Brain microvascular endothelial cell (primary cell): ENCODE data around the gene SMAP1.

ENCODE experiments used
- DNase-seq: peaks from one replicate; pipeline ENCODE4 v3.0.0-alpha.2; 2020
- H3K27ac ChIP-seq: fragments of 250-450 bp; sonication (Bioruptor Pico); 2 replicates; pipeline ENCODE4 v1.5.1; 2020; ENCODE audit warnings: mild to moderate bottlenecking, moderate library complexity
- H3K27me3 ChIP-seq: fragments of 250-450 bp; sonication (Bioruptor Pico); replicated peaks from 2 replicates; pipeline ENCODE4 v1.5.1; 2020; ENCODE audit warnings: mild to moderate bottlenecking
- H3K36me3 ChIP-seq: fragments of 250-450 bp; sonication (Bioruptor Pico); replicated peaks from 2 replicates; pipeline ENCODE4 v1.5.1; 2020; ENCODE audit warnings: mild to moderate bottlenecking
- H3K4me3 ChIP-seq: 2 replicates; pipeline ENCODE4 v1.5.1; 2011; ENCODE audit warnings: low read depth, mild to moderate bottlenecking, control low read depth, low read length, moderate library complexity
- CTCF ChIP-seq: IDR thresholded peaks from 2 replicates; pipeline ENCODE4 v1.5.1; 2011; ENCODE audit warnings: low read depth, mild to moderate bottlenecking, moderate library complexity, low read length, control low read depth, inconsistent platforms; ENCODE audit errors: missing control alignments
- in situ Hi-C: cut with HindIII; loops from 2 replicates; pipeline ENCODE4 v1.10.0; 2017; ENCODE audit warnings: low sequenced_read_pairs, low pct_ligation_motif_present

The SMAP1 gene

DNA sequence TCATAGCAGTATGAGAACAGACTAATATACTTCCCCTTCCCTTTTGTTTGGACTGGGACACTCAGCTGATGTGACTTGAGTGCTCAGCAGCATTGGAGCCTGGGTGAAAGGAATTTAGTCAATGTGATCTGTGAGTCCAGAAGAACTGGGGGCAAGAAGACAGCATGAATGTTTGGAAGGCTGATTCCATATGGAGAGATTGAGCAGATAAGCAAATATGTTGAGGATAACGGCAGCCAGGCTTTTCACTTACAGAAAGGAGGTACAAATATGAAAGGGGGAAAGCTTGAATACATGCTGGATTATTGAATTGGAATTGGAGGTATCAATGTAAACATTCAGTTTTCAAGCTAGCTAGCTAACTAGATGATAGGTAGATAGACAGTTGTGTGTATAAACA lies 37.8 kb upstream of the SMAP1 start:
- no peak for DNase-seq
- no peak overlapping the region for H3K4me3 ChIP-seq
- H3K36me3 ChIP-seq, result no peaks in the 10 kb centered on the region
- H3K27ac ChIP-seq, result no peak overlapping the region
- H3K27me3 ChIP-seq, result no peaks in the 10 kb centered on the region
- TF ChIP-seq CTCF, result no peak
- in situ Hi-C loops, result no loop called here

DNA sequence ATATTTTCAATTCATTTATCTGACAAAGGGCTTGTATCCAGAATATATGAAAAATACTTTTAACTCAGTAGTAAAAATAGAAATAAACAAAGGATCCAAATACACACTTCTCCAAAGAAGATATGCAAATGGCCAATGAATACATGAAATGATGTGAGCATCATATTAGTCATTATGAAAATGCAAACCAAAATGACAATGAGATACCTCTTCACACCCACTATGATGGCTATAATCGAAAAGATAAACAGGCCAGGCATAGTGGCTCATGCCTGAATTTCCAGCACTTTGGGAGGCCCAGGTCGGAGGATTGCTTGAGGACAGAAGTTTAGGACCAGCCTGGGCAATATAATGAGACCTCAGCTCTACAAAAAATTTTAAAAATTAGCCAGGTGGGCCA lies 33.8 kb upstream of the SMAP1 start:
- no peak for TF ChIP-seq CTCF
- no peaks in the 10 kb centered on the region for H3K27me3 ChIP-seq
- no peak overlapping the region for H3K4me3 ChIP-seq
- in situ Hi-C loops, result no loop called here
- no peak overlapping the region for H3K27ac ChIP-seq
- DNase-seq, result no peak
- no peaks in the 10 kb centered on the region for H3K36me3 ChIP-seq

DNA sequence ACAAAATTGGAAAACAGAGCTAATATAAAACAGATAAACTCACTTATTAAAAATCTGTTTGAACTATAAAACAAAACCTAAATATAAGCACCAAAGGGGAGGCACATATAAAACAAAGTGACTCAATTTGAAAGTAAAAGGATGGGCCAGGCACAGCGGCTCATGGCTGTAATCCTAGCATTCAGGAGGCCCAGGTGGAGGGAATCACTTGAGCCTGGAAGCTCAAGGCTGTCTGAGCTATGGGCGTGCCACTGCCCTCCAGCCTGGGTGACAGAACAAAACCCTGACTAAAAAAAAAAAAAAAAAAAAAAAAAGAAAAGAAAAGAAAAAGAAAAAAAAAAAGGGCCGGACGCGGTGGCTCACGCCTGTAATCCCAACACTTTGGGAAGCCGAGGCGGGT lies 31.1 kb upstream of the SMAP1 start:
- in situ Hi-C loops, result no loop called here

DNA sequence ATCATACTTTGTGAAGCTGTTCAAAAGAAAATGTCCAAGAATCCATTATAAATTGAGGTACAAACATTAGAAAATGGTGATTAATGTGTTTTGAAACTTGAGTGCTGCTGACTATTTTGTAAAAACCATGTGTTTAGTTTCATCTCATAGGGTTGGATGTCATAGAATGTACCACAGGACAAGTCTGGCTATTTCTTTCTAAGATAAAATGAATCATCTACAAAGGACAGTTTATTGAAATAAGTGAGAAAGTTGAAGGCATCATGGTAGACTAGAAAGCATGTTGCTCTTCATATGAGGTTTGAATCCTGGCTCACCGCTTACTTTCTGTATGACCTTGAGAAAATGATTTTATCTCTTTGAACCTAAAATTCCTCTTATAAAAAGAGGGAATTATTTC lies 29.2 kb upstream of the SMAP1 start:
- no peak for DNase-seq
- Histone ChIP-seq H3K27me3 (no peaks in the 10 kb centered on the region), H3K27ac (no peak overlapping the region), H3K36me3 (no peaks in the 10 kb centered on the region), H3K4me3 (no peak overlapping the region)
- in situ Hi-C loops, result no loop called here
- TF ChIP-seq CTCF, result no peak

More for the DNA sequence above, 31.1 kb upstream of the SMAP1 start:
- H3K27me3 ChIP-seq, result no peaks in the 10 kb centered on the region
- no peak for DNase-seq
- no peak for TF ChIP-seq CTCF
- no peak overlapping the region for H3K4me3 ChIP-seq
- H3K27ac ChIP-seq, result no peak overlapping the region
- H3K36me3 ChIP-seq, result no peaks in the 10 kb centered on the region

- Histone ChIP-seq H3K36me3 (no peaks in the 10 kb centered on the region), H3K4me3 (no peak overlapping the region), H3K27ac (no peak overlapping the region), H3K27me3 (no peaks in the 10 kb centered on the region)
- no peak for DNase-seq
- TF ChIP-seq CTCF, result no peak
- in situ Hi-C loops, result no loop called here
Observed at GRCh38 chr6:70651326-70651905, 16.3 kb upstream of the SMAP1 start.

GRCh38 chr6:70652216-70652615 lies 15.5 kb upstream of the SMAP1 start:
- in situ Hi-C loops, result no loop called here
- Histone ChIP-seq H3K36me3 (no peaks in the 10 kb centered on the region), H3K27me3 (no peaks in the 10 kb centered on the region), H3K27ac (no peak overlapping the region), H3K4me3 (no peak overlapping the region)
- TF ChIP-seq CTCF, result no peak
- DNase-seq, result no peak
